GM03348 (cell line): ENCODE data around the gene TRPV4.

Experiments
- DNase-seq: peaks from one replicate; pipeline ENCODE4 v3.0.0; 2012; ENCODE audit warnings: low spot score

The TRPV4 gene

GRCh38 chr12:109775172-109775881, 57.9 kb downstream of the TRPV4 start:
- DNase-seq: peak; percentile 92

GRCh38 chr12:109773384-109774011, 59.7 kb downstream of the TRPV4 start:
- DNase-seq: peak; percentile 59

- no peak for DNase-seq
Observed at GRCh38 chr12:109772622-109773321, 60.4 kb downstream of the TRPV4 start.

- no peak for DNase-seq
Observed at GRCh38 chr12:109771746-109772621, 61.2 kb downstream of the TRPV4 start.

- DNase-seq: no peak
Observed at GRCh38 chr12:109770861-109771670, 62.1 kb downstream of the TRPV4 start.

GRCh38 chr12:109770104-109770860, 62.9 kb downstream of the TRPV4 start:
- DNase-seq: no peak

- no peak for DNase-seq
Observed at GRCh38 chr12:109768901-109769670, 64.1 kb downstream of the TRPV4 start.

- DNase-seq: no peak
Observed at GRCh38 chr12:109767991-109768900, 65.0 kb downstream of the TRPV4 start.

GRCh38 chr12:109767456-109767855, 65.7 kb downstream of the TRPV4 start:
- DNase-seq: no peak

- DNase-seq: no peak
Observed at GRCh38 chr12:109766251-109766778, 66.9 kb downstream of the TRPV4 start.

GRCh38 chr12:109765446-109765810, 67.8 kb downstream of the TRPV4 start:
- no peak for DNase-seq

- no peak for DNase-seq
Observed at GRCh38 chr12:109764776-109765445, 68.3 kb downstream of the TRPV4 start.

GRCh38 chr12:109764123-109764522, 69.1 kb downstream of the TRPV4 start:
- no peak for DNase-seq

- DNase-seq: no peak
Observed at GRCh38 chr12:109763201-109763841, 69.9 kb downstream of the TRPV4 start.

GRCh38 chr12:109762673-109763191, 70.5 kb downstream of the TRPV4 start:
- no peak for DNase-seq

GRCh38 chr12:109762071-109762672, 71.0 kb downstream of the TRPV4 start:
- DNase-seq: no peak
